ENCODE measurements around the gene TMEM134.
"Not testable (repeated sequence)": the region's sequence is repeated elsewhere in the genome, so short reads cannot be mapped to it uniquely, and the experiment has no call there.

TMEM134 gene

GRCh38 chr11:67465530-67465929, 3.5 kb downstream of the TMEM134 start:
- peak overlapping the region; percentile 88 for H3K4me3 Mint-ChIP-seq
- not testable (repeated sequence) for H3K36me3 Mint-ChIP-seq (ENCODE audit: low read depth); H3K27me3 Mint-ChIP-seq (ENCODE audit: low read depth); H3K9me3 Mint-ChIP-seq; DNase-seq (ENCODE audit: low spot score)
- peak overlapping the region; percentile 89 for H3K27ac Mint-ChIP-seq
- H3K4me1 Mint-ChIP-seq (ENCODE audit: low read depth) = peaks cover 31% of the 10 kb centered on the region

- peak overlapping the region; percentile 88 for H3K4me3 Mint-ChIP-seq
- H3K36me3 Mint-ChIP-seq (ENCODE audit: low read depth) = peaks cover 4% of the 10 kb centered on the region
- peak overlapping the region; percentile 89 for H3K27ac Mint-ChIP-seq
- no peak for DNase-seq (ENCODE audit: low spot score)
- H3K9me3 Mint-ChIP-seq = no peaks in the 10 kb centered on the region
- peaks cover 31% of the 10 kb centered on the region for H3K4me1 Mint-ChIP-seq (ENCODE audit: low read depth)
- H3K27me3 Mint-ChIP-seq (ENCODE audit: low read depth) = peaks cover 2% of the 10 kb centered on the region
Measured at GRCh38 chr11:67465189-67465510, 3.9 kb downstream of the TMEM134 start.

- Mint-ChIP-seq H3K36me3 (ENCODE audit: low read depth) (peaks cover 4% of the 10 kb centered on the region), H3K9me3 (no peaks in the 10 kb centered on the region), H3K4me3 (peak overlapping the region; percentile 88), H3K27me3 (ENCODE audit: low read depth) (peaks cover 2% of the 10 kb centered on the region), H3K4me1 (ENCODE audit: low read depth) (peaks cover 34% of the 10 kb centered on the region), H3K27ac (peak overlapping the region; percentile 89)
- DNase-seq (ENCODE audit: low spot score) = peak; percentile 89
Measured at GRCh38 chr11:67464411-67465188, 4.5 kb downstream of the TMEM134 start.

DNA sequence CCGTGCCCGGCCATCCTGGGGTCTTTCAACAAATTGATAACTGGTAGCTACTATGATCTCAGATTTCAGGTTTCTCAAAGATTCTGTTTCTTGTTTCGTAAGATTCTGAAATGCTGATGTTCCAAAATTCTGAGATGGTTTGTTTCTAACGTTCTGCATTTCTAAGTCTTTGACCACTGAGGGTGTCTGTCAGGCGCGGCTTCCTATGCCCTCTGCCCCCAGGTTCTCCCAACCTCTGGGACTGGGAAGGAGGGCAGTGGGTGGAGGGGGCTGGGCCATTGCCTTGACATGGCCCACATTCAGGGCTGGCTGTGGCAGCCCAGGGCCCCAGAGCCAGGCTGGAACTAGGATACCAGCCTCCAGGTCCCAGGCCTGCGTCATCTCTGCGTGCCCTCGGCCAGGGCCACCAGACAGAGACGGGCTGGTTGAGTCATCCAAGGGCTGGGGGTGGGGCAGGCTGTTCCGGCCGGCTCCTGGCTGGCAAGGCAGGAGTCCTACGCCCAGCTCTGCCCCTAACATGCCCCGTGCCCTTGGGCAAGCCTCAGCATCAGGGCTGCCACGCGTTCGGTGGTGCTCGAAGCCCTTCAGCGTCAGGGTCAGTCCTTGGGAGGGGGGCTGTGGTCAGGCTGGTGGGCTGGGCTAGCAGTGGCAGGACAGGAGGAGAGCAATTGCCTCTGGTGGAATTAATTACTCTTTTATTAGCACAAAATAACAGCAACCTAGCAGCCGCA, 5.2 kb downstream of the TMEM134 start:
- Mint-ChIP-seq H3K4me1 (ENCODE audit: low read depth) (peaks cover 34% of the 10 kb centered on the region), H3K4me3 (peak overlapping the region; percentile 88), H3K27ac (peak overlapping the region; percentile 89), H3K9me3 (no peaks in the 10 kb centered on the region), H3K27me3 (ENCODE audit: low read depth) (peaks cover 2% of the 10 kb centered on the region), H3K36me3 (ENCODE audit: low read depth) (peaks cover 4% of the 10 kb centered on the region)
- no peak for DNase-seq (ENCODE audit: low spot score)

DNA sequence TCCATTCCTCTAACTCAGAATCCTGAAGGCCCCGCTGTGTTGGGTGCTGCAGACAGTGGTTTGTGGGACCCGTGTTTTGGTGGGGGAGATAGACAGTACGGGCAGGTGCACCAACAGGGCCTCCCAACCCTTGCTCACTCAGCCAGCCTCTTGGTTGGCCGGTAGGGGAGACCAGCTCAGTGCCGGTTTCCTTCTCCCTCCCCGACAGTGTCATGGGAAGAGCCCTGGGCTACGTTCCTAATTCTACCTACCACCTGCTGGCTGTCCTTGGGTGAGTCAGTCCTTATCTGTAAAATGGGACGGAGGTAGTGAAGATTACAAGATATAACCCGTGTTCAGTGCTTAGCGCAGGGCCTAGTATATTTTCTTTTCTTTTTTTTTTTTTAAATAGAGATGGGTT, 5.9 kb downstream of the TMEM134 start:
- Mint-ChIP-seq H3K9me3 (no peaks in the 10 kb centered on the region), H3K4me1 (ENCODE audit: low read depth) (peaks cover 31% of the 10 kb centered on the region), H3K36me3 (ENCODE audit: low read depth) (peaks cover 4% of the 10 kb centered on the region), H3K4me3 (no peak overlapping the region), H3K27me3 (ENCODE audit: low read depth) (peaks cover 2% of the 10 kb centered on the region), H3K27ac (no peak overlapping the region)
- DNase-seq (ENCODE audit: low spot score) = no peak

DNA sequence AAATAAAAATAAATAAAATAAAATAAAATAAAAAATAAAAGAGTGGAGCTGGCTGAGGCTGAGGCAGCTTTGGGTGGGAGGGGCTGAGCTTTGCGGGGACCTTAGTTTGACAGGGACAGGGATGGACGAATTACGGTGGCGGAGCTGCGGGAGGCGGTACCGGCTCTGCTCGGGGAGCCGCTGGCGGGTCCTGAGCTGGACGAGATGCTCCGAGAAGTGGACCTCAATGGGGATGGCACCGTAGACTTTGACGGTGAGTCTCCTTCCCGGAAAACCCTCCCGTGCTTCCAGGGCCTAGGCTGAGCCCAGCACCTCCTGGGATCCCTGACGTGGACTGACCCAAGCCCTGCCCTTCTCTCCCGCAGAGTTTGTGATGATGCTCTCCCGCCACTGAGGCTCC, 10.8 kb downstream of the TMEM134 start:
- Mint-ChIP-seq H3K27me3 (ENCODE audit: low read depth) (peaks cover 2% of the 10 kb centered on the region), H3K9me3 (no peaks in the 10 kb centered on the region), H3K36me3 (ENCODE audit: low read depth) (no peaks in the 10 kb centered on the region), H3K27ac (no peak overlapping the region), H3K4me3 (no peak overlapping the region), H3K4me1 (ENCODE audit: low read depth) (peaks cover 3% of the 10 kb centered on the region)
- DNase-seq (ENCODE audit: low spot score) = no peak

GRCh38 chr11:67457453-67457852, 11.6 kb downstream of the TMEM134 start:
- no peak for DNase-seq (ENCODE audit: low spot score)
- Mint-ChIP-seq H3K27ac (no peak overlapping the region), H3K36me3 (ENCODE audit: low read depth) (no peaks in the 10 kb centered on the region), H3K4me1 (ENCODE audit: low read depth) (peaks cover 3% of the 10 kb centered on the region), H3K4me3 (no peak overlapping the region), H3K27me3 (ENCODE audit: low read depth) (peaks cover 2% of the 10 kb centered on the region), H3K9me3 (no peaks in the 10 kb centered on the region)

GRCh38 chr11:67456068-67456705, 12.9 kb downstream of the TMEM134 start:
- Mint-ChIP-seq H3K27me3 (ENCODE audit: low read depth) (peaks cover 2% of the 10 kb centered on the region), H3K4me1 (ENCODE audit: low read depth) (peaks cover 3% of the 10 kb centered on the region), H3K36me3 (ENCODE audit: low read depth) (no peaks in the 10 kb centered on the region), H3K9me3 (no peaks in the 10 kb centered on the region), H3K4me3 (no peak overlapping the region), H3K27ac (no peak overlapping the region)
- DNase-seq (ENCODE audit: low spot score) = no peak

- H3K27me3 Mint-ChIP-seq (ENCODE audit: low read depth) = no peaks in the 10 kb centered on the region
- H3K4me3 Mint-ChIP-seq = no peak within 1 kb of the TSS
- H3K36me3 Mint-ChIP-seq (ENCODE audit: low read depth) = no peaks in the 10 kb centered on the region
- H3K4me1 Mint-ChIP-seq (ENCODE audit: low read depth) = peaks cover 3% of the 10 kb centered on the region
- H3K27ac Mint-ChIP-seq = no peak within 1 kb of the TSS
- no peak for DNase-seq (ENCODE audit: low spot score)
- H3K9me3 Mint-ChIP-seq = no peaks in the 10 kb centered on the region
Measured at GRCh38 chr11:67455054-67455453, 14.0 kb downstream of the TMEM134 start, which contains the start of gene CABP4. TSS of gene CABP4 (plus strand) at chr11:67455354. CDS start at chr11:67455424, 70 bp downstream.

GRCh38 chr11:67453816-67454732, 15.0 kb downstream of the TMEM134 start:
- peaks cover 5% of the 10 kb centered on the region for H3K4me1 Mint-ChIP-seq (ENCODE audit: low read depth)
- H3K27me3 Mint-ChIP-seq (ENCODE audit: low read depth) = no peaks in the 10 kb centered on the region
- H3K36me3 Mint-ChIP-seq (ENCODE audit: low read depth) = no peaks in the 10 kb centered on the region
- H3K9me3 Mint-ChIP-seq = no peaks in the 10 kb centered on the region
- H3K4me3 Mint-ChIP-seq = no peak overlapping the region
- DNase-seq (ENCODE audit: low spot score) = no peak
- no peak overlapping the region for H3K27ac Mint-ChIP-seq

DNA sequence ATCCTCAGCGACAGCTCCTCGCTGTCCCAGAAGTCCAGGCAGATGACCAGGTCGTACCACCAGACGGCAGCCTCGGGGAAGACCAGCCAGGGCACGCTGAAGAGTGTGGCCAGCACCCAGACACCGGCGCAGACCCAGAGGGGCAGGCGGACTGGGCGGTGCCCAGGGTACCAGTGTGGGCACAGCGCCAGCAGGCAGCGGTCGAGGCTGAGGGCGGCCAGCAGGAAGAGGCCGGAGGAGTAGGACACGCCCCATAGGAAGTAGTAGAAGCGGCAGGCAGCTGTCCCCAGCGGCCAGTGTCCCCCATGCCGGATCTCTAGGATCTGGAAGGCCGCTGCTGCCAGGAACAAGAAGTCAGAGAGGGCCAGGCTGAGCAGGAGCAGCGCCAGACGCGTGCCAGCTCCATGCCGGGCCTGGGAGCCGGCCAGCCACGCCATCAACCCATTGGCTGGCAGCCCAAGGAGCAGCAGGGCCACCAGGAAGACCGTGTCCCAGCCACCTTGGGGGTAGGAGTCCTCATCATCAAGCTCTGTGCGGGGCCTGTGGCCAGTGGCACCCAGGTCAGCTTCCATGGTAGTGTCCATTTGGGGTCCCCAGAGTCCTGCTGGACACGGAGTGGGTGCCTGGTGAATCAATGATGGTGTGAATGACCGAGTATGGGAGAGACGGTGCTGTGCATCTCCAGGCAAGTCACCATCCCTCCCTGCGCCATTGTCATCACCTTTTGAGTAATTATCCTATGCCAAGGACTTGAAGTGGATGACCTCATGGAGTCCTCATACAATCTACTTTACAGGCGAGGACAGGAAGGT, 16.7 kb downstream of the TMEM134 start, which contains the start of gene GPR152:
Gene GPR152 (minus strand): TSS at position 589 of the 812 bp plus-strand sequence. CDS start 5 bp downstream, at position 584.
- no peak for DNase-seq (ENCODE audit: low spot score)
- no peak within 1 kb of the TSS for H3K4me3 Mint-ChIP-seq
- H3K27ac Mint-ChIP-seq = no peak within 1 kb of the TSS
- H3K27me3 Mint-ChIP-seq (ENCODE audit: low read depth) = no peaks in the 10 kb centered on the region
- H3K9me3 Mint-ChIP-seq = no peaks in the 10 kb centered on the region
- no peaks in the 10 kb centered on the region for H3K36me3 Mint-ChIP-seq (ENCODE audit: low read depth)
- peaks cover 12% of the 10 kb centered on the region for H3K4me1 Mint-ChIP-seq (ENCODE audit: low read depth)

GRCh38 chr11:67451658-67451976, 17.4 kb downstream of the TMEM134 start:
- H3K36me3 Mint-ChIP-seq (ENCODE audit: low read depth) = no peaks in the 10 kb centered on the region
- H3K27me3 Mint-ChIP-seq (ENCODE audit: low read depth) = no peaks in the 10 kb centered on the region
- H3K4me1 Mint-ChIP-seq (ENCODE audit: low read depth) = peaks cover 15% of the 10 kb centered on the region

More at GRCh38 chr11:67451658-67451976, 17.4 kb downstream of the TMEM134 start:
- Mint-ChIP-seq H3K4me3 (no peak overlapping the region), H3K9me3 (no peaks in the 10 kb centered on the region), H3K27ac (no peak overlapping the region)
- DNase-seq (ENCODE audit: low spot score) = no peak
